GM19351 (cell line): Measurements from ENCODE around the gene FARP2.
"Not testable (repeated sequence)": the region's sequence is repeated elsewhere in the genome, so short reads cannot be mapped to it uniquely, and the experiment has no call there.

Experiments used
- ATAC-seq: cut with Tn5 transposase; IDR thresholded peaks from one replicate; pipeline ENCODE4 v1.9.1; 2021; ENCODE audit warnings: mild to moderate bottlenecking, moderate library complexity; ENCODE audit not compliant: unreplicated experiment

FARP2 gene

GRCh38 chr2:241355983-241356870 lies at the start of gene FARP2:
Gene FARP2 (plus strand): TSS chr2:241356285. CDS start chr2:241373108, 16,823 bp downstream.
- peak; percentile 81 for ATAC-seq

- ATAC-seq: no peak
Measured at GRCh38 chr2:241307055-241307454, 49.0 kb upstream of the FARP2 start.

GRCh38 chr2:241308267-241308666 lies 47.8 kb upstream of the FARP2 start:
- ATAC-seq: no peak

GRCh38 chr2:241308832-241309500 lies 47.1 kb upstream of the FARP2 start:
- no peak for ATAC-seq

GRCh38 chr2:241309684-241310117 lies 46.4 kb upstream of the FARP2 start:
- ATAC-seq: peak; percentile 48

GRCh38 chr2:241310917-241311566 lies 45.0 kb upstream of the FARP2 start:
- ATAC-seq: no peak

GRCh38 chr2:241312082-241312481 lies 44.0 kb upstream of the FARP2 start:
- no peak for ATAC-seq

- no peak for ATAC-seq
Measured at GRCh38 chr2:241313543-241314095, 42.5 kb upstream of the FARP2 start.

- no peak for ATAC-seq
Measured at GRCh38 chr2:241314226-241315092, 41.6 kb upstream of the FARP2 start.

GRCh38 chr2:241315093-241315878 lies 40.8 kb upstream of the FARP2 start, which contains the start of gene HDLBP:
Gene HDLBP (minus strand): TSS chr2:241315672. CDS start chr2:241266869, 48,803 bp downstream.
- peak; percentile 70 for ATAC-seq

- ATAC-seq: peak; percentile 33
Measured at GRCh38 chr2:241315879-241316631, 40.0 kb upstream of the FARP2 start, which contains the start of gene SEPTIN2. Gene SEPTIN2 (plus strand): TSS chr2:241315925. CDS start chr2:241324233, 8,308 bp downstream.

GRCh38 chr2:241316825-241317224 lies 39.3 kb upstream of the FARP2 start:
- no peak for ATAC-seq

GRCh38 chr2:241317391-241317790 lies 38.7 kb upstream of the FARP2 start:
- no peak for ATAC-seq

GRCh38 chr2:241318830-241319229 lies 37.3 kb upstream of the FARP2 start:
- not testable (repeated sequence) for ATAC-seq

GRCh38 chr2:241320394-241320793 lies 35.7 kb upstream of the FARP2 start:
- no peak for ATAC-seq

GRCh38 chr2:241321033-241321432 lies 35.1 kb upstream of the FARP2 start:
- ATAC-seq: no peak

- no peak for ATAC-seq
Measured at GRCh38 chr2:241321886-241322285, 34.2 kb upstream of the FARP2 start.

GRCh38 chr2:241323778-241324177 lies 32.3 kb upstream of the FARP2 start:
- no peak for ATAC-seq
